SK-N-SH (cell line): ENCODE measurements around the gene MRPS24. TPM values are rescaled to one million over a fixed set of nuclear protein-coding genes. Genes with fewer than 3 reads are reported as not detected.

ENCODE experiments used
- CTCF ChIA-PET: fragments of 300-600, 350-600 bp; formaldehyde crosslinking; extraction: SDS; loops from one replicate; lab custom pipeline; 2021; lab: Yijun Ruan, JAX
- POLR2A ChIA-PET: fragments of 350-600 bp; sonication (Branson Sonifier 250); formaldehyde crosslinking; extraction: SDS; loops from one replicate; lab custom pipeline; 2020; ENCODE audit warnings: antibody characterized with exemption, inconsistent platforms; lab: Yijun Ruan, JAX
- DNase-seq: peaks from one replicate; pipeline ENCODE4 v3.0.0; 2012
- H2AFZ ChIP-seq: fragments of 200-600 bp; sonication (generic); 2 replicates; pipeline ENCODE4 v1.8.1; 2016; ENCODE audit warnings: antibody characterized with exemption, mild to moderate bottlenecking, low read depth
- H3F3A ChIP-seq: fragments of 200-600 bp; sonication (generic); replicated peaks from 2 replicates; pipeline ENCODE3; 2016; ENCODE audit warnings: antibody characterized with exemption, mild to moderate bottlenecking; ENCODE audit not compliant: insufficient read depth
- H3K27ac ChIP-seq, 2 experiments: fragments of 200-500 bp in 1 of 2; fragments of 200-600 bp in 1 of 2; sonication (Bioruptor generic) in 1 of 2; sonication (generic), shearing (Covaris generic) in 1 of 2; 2 replicates each; pipeline versions ENCODE4 v1.5.1 to v1.6.1; 2014 to 2016; ENCODE audit warnings: low read depth in 2 of 2, inconsistent platforms in 1 of 2, low read length in 1 of 2, mild to moderate bottlenecking in 1 of 2, mixed read lengths in 1 of 2
- H3K27me3 ChIP-seq: fragments of 200-600 bp; sonication (generic), shearing (Covaris generic); 2 replicates; pipeline ENCODE4 v1.6.1; 2016; ENCODE audit warnings: mixed run types; ENCODE audit not compliant: insufficient read depth
- H3K36me3 ChIP-seq, 2 experiments: fragments of 200-500 bp in 1 of 2; fragments of 200-600 bp in 1 of 2; sonication (Bioruptor generic) in 1 of 2; sonication (generic) in 1 of 2; replicated peaks in 1 of 2; 2 replicates each; pipeline versions ENCODE3 to v1.5.1; 2014 to 2016; ENCODE audit warnings: low read length in 1 of 2, mild to moderate bottlenecking in 1 of 2; ENCODE audit not compliant: insufficient read depth in 2 of 2, control insufficient read depth in 1 of 2
- H3K4me1 ChIP-seq, 2 experiments: fragments of 200-500 bp in 1 of 2; fragments of 200-600 bp in 1 of 2; sonication (Bioruptor generic) in 1 of 2; sonication (generic), shearing (Covaris generic) in 1 of 2; 2 replicates each; pipeline versions ENCODE4 v1.5.1 to v1.6.1; 2014 to 2016; ENCODE audit warnings: low read depth in 1 of 2, low read length in 1 of 2, mixed run types in 1 of 2; ENCODE audit not compliant: insufficient read depth in 2 of 2, control insufficient read depth in 1 of 2
- H3K4me2 ChIP-seq: fragments of 200-600 bp; sonication (generic), shearing (Covaris generic); 2 replicates; pipeline ENCODE4 v1.6.1; 2017; ENCODE audit warnings: mixed run types
- H3K4me3 ChIP-seq, 2 experiments: fragments of 200-500 bp in 1 of 2; fragments of 200-600 bp in 1 of 2; sonication (Bioruptor generic) in 1 of 2; sonication (generic), shearing (Covaris generic) in 1 of 2; 2 replicates each; pipeline versions ENCODE4 v1.5.1 to v1.8.1; 2014 to 2016; ENCODE audit warnings: low read depth in 2 of 2, inconsistent platforms in 1 of 2, low read length in 1 of 2, mild to moderate bottlenecking in 1 of 2, mixed read lengths in 1 of 2, moderate library complexity in 1 of 2
- H3K79me2 ChIP-seq: fragments of 200-600 bp; sonication (generic); 2 replicates; pipeline ENCODE4 v1.8.1; 2017; ENCODE audit warnings: mild to moderate bottlenecking; ENCODE audit not compliant: insufficient read depth
- H3K9ac ChIP-seq: fragments of 200-600 bp; sonication (generic); 2 replicates; pipeline ENCODE4 v1.6.1; 2017; ENCODE audit warnings: mixed run types
- H3K9me2 ChIP-seq: fragments of 200-600 bp; sonication (generic); 2 replicates; pipeline ENCODE4 v1.6.1; 2017; ENCODE audit warnings: mixed run types
- H3K9me3 ChIP-seq: fragments of 200-600 bp; sonication (generic); 2 replicates; pipeline ENCODE4 v1.6.1; 2017; ENCODE audit warnings: mixed run types, mild to moderate bottlenecking, moderate library complexity
- H4K20me1 ChIP-seq: fragments of 200-600 bp; sonication (generic); 2 replicates; pipeline ENCODE4 v1.6.1; 2017; ENCODE audit warnings: mild to moderate bottlenecking, mixed run types; ENCODE audit not compliant: insufficient read depth
- FOSL2 ChIP-seq: IDR thresholded peaks from 2 replicates; pipeline ENCODE4 v1.4.0; 2012; ENCODE audit warnings: low read depth, mild to moderate bottlenecking, moderate library complexity, borderline replicate concordance
- FOXJ3 ChIP-seq: sonication (generic); formaldehyde crosslinking; IDR thresholded peaks from 2 replicates; pipeline ENCODE4 v1.5.1; 2020; ENCODE audit warnings: mild to moderate bottlenecking, missing genetic modification reagents
- FOXM1 ChIP-seq: IDR thresholded peaks from 2 replicates; pipeline ENCODE4 v1.4.0; 2012; ENCODE audit warnings: low read depth, mild to moderate bottlenecking
- GABPA ChIP-seq: IDR thresholded peaks from 2 replicates; pipeline ENCODE4 v1.4.0; 2012; ENCODE audit warnings: low read depth, mild to moderate bottlenecking
- JUND ChIP-seq: IDR thresholded peaks from 2 replicates; pipeline ENCODE4 v1.4.0; 2012
- MXI1 ChIP-seq: IDR thresholded peaks from 2 replicates; pipeline ENCODE4 v1.6.1; 2012; ENCODE audit warnings: mild to moderate bottlenecking, low read depth, low read length, improper control_type of control experiment
- NFIC ChIP-seq: IDR thresholded peaks from 2 replicates; pipeline ENCODE4 v1.4.0; 2012; ENCODE audit warnings: borderline replicate concordance
- NRF1 ChIP-seq: IDR thresholded peaks from 2 replicates; pipeline ENCODE4 v1.6.1; 2012; ENCODE audit warnings: low read depth, mild to moderate bottlenecking, low read length
- RCOR1 ChIP-seq: fragments of 150-350 bp; IDR thresholded peaks from 2 replicates; pipeline ENCODE4 v1.6.1; 2017; ENCODE audit warnings: antibody characterized with exemption, low read length
- RFX5 ChIP-seq: IDR thresholded peaks from 2 replicates; pipeline ENCODE4 v1.6.1; 2012; ENCODE audit warnings: mild to moderate bottlenecking, improper control_type of control experiment, low read length
- TAF1 ChIP-seq: IDR thresholded peaks from 2 replicates; pipeline ENCODE4 v1.6.1; 2012; ENCODE audit warnings: low read depth, mild to moderate bottlenecking, low read length, moderate library complexity, borderline replicate concordance
- TCF12 ChIP-seq: IDR thresholded peaks from 2 replicates; pipeline ENCODE4 v1.4.0; 2012
- TEAD4 ChIP-seq: IDR thresholded peaks from 2 replicates; pipeline ENCODE4 v1.4.0; 2012; ENCODE audit warnings: mild to moderate bottlenecking, borderline replicate concordance; ENCODE audit not compliant: insufficient read depth
- USF1 ChIP-seq: IDR thresholded peaks from 2 replicates; pipeline ENCODE4 v1.4.0; 2012; ENCODE audit warnings: low read depth, borderline replicate concordance
- ZBTB33 ChIP-seq: IDR thresholded peaks from 2 replicates; pipeline ENCODE4 v1.4.0; 2012; ENCODE audit warnings: low read depth, borderline replicate concordance
- WGBS: methylation state at CpG from one replicate; pipeline ENCODE4 v1.1.6; 2017; ENCODE audit warnings: low lambda C conversion rate; 5-methylcytosine and 5-hydroxymethylcytosine counted together
- polyA plus RNA-seq, 3 experiments: library from polyadenylated mRNA; depleted of rRNA; stranded (reverse); fragments of >200 nt; gene quantifications; 2 replicates each; pipeline ENCODE4 v1.2.3, GENCODE V29; 2012

The MRPS24 gene
- polyA plus RNA-seq, 1 of the 3 experiments (the other 2 are of a cell fraction) = 234 TPM

- no peak overlapping the region for H3K27ac ChIP-seq
- no peak overlapping the region for H3K9ac ChIP-seq
- no peak overlapping the region for H3K4me3 ChIP-seq
- H3F3A ChIP-seq = peaks cover 9% of the 10 kb centered on the region
- no peak overlapping the region for H3K4me2 ChIP-seq
- H3K79me2 ChIP-seq = peaks cover 13% of the 10 kb centered on the region
- H4K20me1 ChIP-seq = no peaks in the 10 kb centered on the region
- H3K36me3 ChIP-seq = peaks cover 17 to 24% of the 10 kb centered on the region in 2 experiments
- POLR2A ChIA-PET = no interaction called here
- no peaks in the 10 kb centered on the region for H3K9me2 ChIP-seq
- no peak for DNase-seq
- TF ChIP-seq NRF1 (no peak), FOSL2 (no peak), JUND (no peak), TEAD4 (no peak), GABPA (no peak), MXI1 (no peak), TAF1 (no peak), TCF12 (no peak), FOXM1 (no peak), ZBTB33 (no peak), USF1 (no peak), FOXJ3 (CRISPR knock-in tag) (no peak), RFX5 (no peak), NFIC (no peak), RCOR1 (no peak)
- TF ChIP-seq, all 33 proteins: peak for 0
- CTCF ChIA-PET = interaction anchor here (2.7 kb wide), 1 partner anchor 82 kb away, joined by 11 read pairs; no protein-coding TSS in a partner anchor
- Histone ChIP-seq H3K27me3 (no peaks in the 10 kb centered on the region), H3K4me1 (peaks cover 14 to 26% of the 10 kb centered on the region in 2 experiments), H2AFZ (no peak overlapping the region), H3K9me3 (no peaks in the 10 kb centered on the region)
- WGBS = 92% methylated on average over 3 of the region's 3 CpGs
These were observed 1.7 kb upstream of the MRPS24 start for GRCh38 chr7:43871064-43871463.

GRCh38 chr7:43870316-43870715, 999 bp upstream of the MRPS24 start:
- CTCF ChIA-PET = interaction anchor here (1.4 to 3.3 kb wide), 3 partner anchors 9 to 84 kb away, joined by 3 to 17 read pairs (median 4); no protein-coding TSS in a partner anchor
- H3K9ac ChIP-seq = peak overlapping the region; percentile 80; the same call in 1 of the 2 replicates
- H3K4me2 ChIP-seq = peak overlapping the region; percentile 89
- no peak for TF ChIP-seq TEAD4
- TF ChIP-seq GABPA = no peak
- TF ChIP-seq, all 33 proteins: peak for 0
- peaks cover 13% of the 10 kb centered on the region for H3K79me2 ChIP-seq
- 0 out of 4 replicates have a peak overlapping the region, but pooled peaks of 1 of the 2 experiments have one; percentile 86 for H3K4me3 ChIP-seq
- H3K27me3 ChIP-seq = no peaks in the 10 kb centered on the region
- peaks cover 9% of the 10 kb centered on the region for H3F3A ChIP-seq
- POLR2A ChIA-PET = interaction anchor here (0.6 kb wide), 1 partner anchor 56 kb away, joined by 3 read pairs; the partner anchor contains the start of gene UBE2D4
- H3K27ac ChIP-seq = peak overlapping the region; percentile 91 to 93; a peak in 3 of 4 replicates
- H3K9me2 ChIP-seq = no peaks in the 10 kb centered on the region
- WGBS = 93% methylated on average over 4 of the region's 4 CpGs
- DNase-seq = no peak
- H3K4me1 ChIP-seq = peaks cover 14 to 26% of the 10 kb centered on the region in 2 experiments
- no peaks in the 10 kb centered on the region for H3K9me3 ChIP-seq
- no peaks in the 10 kb centered on the region for H4K20me1 ChIP-seq
- no peak overlapping the region; the same call in 1 of the 2 replicates for H2AFZ ChIP-seq
- H3K36me3 ChIP-seq = peaks cover 20 to 21% of the 10 kb centered on the region in 2 experiments
